WERI-Rb-1 (cell line): ENCODE results near the gene SRL.

Source experiments
- DNase-seq: peaks from one replicate; pipeline ENCODE4 v3.0.0-alpha.2; 2020
- H3K27ac ChIP-seq: fragments of 250-450 bp; sonication (Bioruptor Pico); 2 replicates; pipeline ENCODE4 v1.5.1; 2020; ENCODE audit warnings: mild to moderate bottlenecking, moderate library complexity
- H3K27me3 ChIP-seq: fragments of 250-450 bp; sonication (Bioruptor Pico); 2 replicates; pipeline ENCODE4 v1.5.1; 2021; ENCODE audit warnings: mild to moderate bottlenecking, low read depth, moderate library complexity; ENCODE audit not compliant: insufficient read depth, severe bottlenecking
- H3K36me3 ChIP-seq: fragments of 250-450 bp; sonication (Bioruptor Pico); 2 replicates; pipeline ENCODE4 v1.5.1; 2020; ENCODE audit warnings: mild to moderate bottlenecking, moderate library complexity
- H3K4me3 ChIP-seq: 2 replicates; pipeline ENCODE4 v1.5.1; 2011; ENCODE audit warnings: low read depth, mild to moderate bottlenecking, control low read depth, low read length
- H3K9me3 ChIP-seq: fragments of 250-450 bp; sonication (Bioruptor Pico); 2 replicates; pipeline ENCODE4 v1.5.1; 2021; ENCODE audit warnings: mild to moderate bottlenecking, moderate library complexity; ENCODE audit not compliant: severe bottlenecking
- TF ChIP-seq, protein P1 (sequence below): IDR thresholded peaks from 2 replicates; pipeline ENCODE4 v1.5.1; 2011; ENCODE audit warnings: low read depth, mild to moderate bottlenecking, control low read depth, inconsistent platforms, low read length

The SRL gene

DNA sequence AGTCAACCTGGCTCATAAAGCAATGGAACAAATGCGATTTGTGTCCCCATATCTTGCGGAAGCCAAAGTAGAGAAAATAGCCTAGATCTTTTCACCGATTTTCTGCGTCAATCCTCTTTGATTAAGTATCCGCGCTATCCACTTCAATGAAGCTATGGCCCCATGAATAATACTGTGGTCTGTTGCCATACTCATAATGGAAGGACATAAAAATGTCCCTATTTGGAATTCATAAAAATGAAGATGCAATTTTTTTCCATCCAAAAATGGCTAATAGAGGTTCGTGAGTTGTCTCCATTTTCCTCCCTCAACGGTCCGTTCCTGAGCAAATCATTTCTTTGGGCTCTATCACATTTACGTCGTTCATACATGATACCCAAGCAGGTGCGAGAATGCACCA is 100.3 kb downstream of the SRL start:
- TF ChIP-seq, protein P1, sequence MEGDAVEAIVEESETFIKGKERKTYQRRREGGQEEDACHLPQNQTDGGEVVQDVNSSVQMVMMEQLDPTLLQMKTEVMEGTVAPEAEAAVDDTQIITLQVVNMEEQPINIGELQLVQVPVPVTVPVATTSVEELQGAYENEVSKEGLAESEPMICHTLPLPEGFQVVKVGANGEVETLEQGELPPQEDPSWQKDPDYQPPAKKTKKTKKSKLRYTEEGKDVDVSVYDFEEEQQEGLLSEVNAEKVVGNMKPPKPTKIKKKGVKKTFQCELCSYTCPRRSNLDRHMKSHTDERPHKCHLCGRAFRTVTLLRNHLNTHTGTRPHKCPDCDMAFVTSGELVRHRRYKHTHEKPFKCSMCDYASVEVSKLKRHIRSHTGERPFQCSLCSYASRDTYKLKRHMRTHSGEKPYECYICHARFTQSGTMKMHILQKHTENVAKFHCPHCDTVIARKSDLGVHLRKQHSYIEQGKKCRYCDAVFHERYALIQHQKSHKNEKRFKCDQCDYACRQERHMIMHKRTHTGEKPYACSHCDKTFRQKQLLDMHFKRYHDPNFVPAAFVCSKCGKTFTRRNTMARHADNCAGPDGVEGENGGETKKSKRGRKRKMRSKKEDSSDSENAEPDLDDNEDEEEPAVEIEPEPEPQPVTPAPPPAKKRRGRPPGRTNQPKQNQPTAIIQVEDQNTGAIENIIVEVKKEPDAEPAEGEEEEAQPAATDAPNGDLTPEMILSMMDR = no peak
- no peak for DNase-seq
- Histone ChIP-seq H3K4me3 (no peak overlapping the region), H3K27me3 (no peaks in the 10 kb centered on the region), H3K27ac (no peak overlapping the region; the same call in 1 of the 2 replicates), H3K36me3 (no peaks in the 10 kb centered on the region), H3K9me3 (peaks cover 17% of the 10 kb centered on the region)

DNA sequence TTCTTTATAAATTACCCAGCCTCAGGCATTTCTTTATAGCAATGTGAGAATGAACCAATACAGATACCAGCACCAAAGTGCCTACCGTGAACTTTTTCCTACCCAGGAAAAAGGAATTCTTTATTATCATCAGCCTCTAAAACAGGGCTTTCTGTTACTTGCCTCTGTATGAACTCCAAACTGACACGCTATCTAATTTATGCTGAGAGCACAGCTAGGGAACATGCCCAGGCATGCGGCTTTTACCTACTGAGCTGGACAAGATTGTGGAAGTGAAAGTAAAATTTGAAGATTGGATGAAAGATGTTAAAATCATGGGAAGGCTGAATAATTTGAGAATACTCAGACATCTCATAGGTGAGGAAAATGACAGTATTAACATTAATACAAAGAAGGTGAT is 101.2 kb downstream of the SRL start:
- Histone ChIP-seq H3K4me3 (no peak overlapping the region), H3K27me3 (no peaks in the 10 kb centered on the region), H3K36me3 (no peaks in the 10 kb centered on the region), H3K9me3 (peaks cover 17% of the 10 kb centered on the region), H3K27ac (peak overlapping the region; percentile 65)
- TF ChIP-seq, protein P1 = no peak
- DNase-seq = peak; percentile 32

- TF ChIP-seq, protein P1 = no peak
- DNase-seq = no peak
- Histone ChIP-seq H3K27me3 (no peaks in the 10 kb centered on the region), H3K36me3 (no peaks in the 10 kb centered on the region), H3K9me3 (peaks cover 17% of the 10 kb centered on the region), H3K4me3 (no peak overlapping the region), H3K27ac (peak overlapping the region; percentile 65)
Observed at GRCh38 chr16:4139968-4140367, 101.9 kb downstream of the SRL start.
